ACC112 (cell line): ENCODE data around the gene RPS6KL1.

Source experiments
- H2AFZ ChIP-seq: fragments of 200-600 bp; sonication (generic); one replicate; pipeline ENCODE4 v1.6.0; 2017; ENCODE audit warnings: antibody characterized with exemption, low read length; ENCODE audit not compliant: unreplicated experiment
- H3K27ac ChIP-seq: fragments of 200-600 bp; sonication (generic); 2 replicates; pipeline ENCODE4 v1.5.1; 2014; ENCODE audit warnings: low read depth, mild to moderate bottlenecking, antibody characterized with exemption, low read length, moderate library complexity
- H3K27me3 ChIP-seq: fragments of 200-600 bp; sonication (generic); 2 replicates; pipeline ENCODE4 v1.6.1; 2014; ENCODE audit warnings: mild to moderate bottlenecking, antibody characterized with exemption, low read length, moderate library complexity, mixed read lengths; ENCODE audit not compliant: insufficient read depth
- H3K36me3 ChIP-seq: fragments of 200-600 bp; sonication (generic); 2 replicates; pipeline ENCODE4 v1.6.1; 2016; ENCODE audit warnings: mild to moderate bottlenecking, antibody characterized with exemption, low read length, moderate library complexity, mixed read lengths; ENCODE audit not compliant: insufficient read depth
- H3K4me1 ChIP-seq: fragments of 200-600 bp; sonication (generic); one replicate; pipeline ENCODE4 v1.6.1; 2016; ENCODE audit warnings: low read length, mixed read lengths; ENCODE audit not compliant: insufficient read depth, unreplicated experiment, control insufficient read depth
- H3K4me3 ChIP-seq: fragments of 200-600 bp; sonication (generic); 2 replicates; pipeline ENCODE4 v1.5.1; 2014; ENCODE audit warnings: mild to moderate bottlenecking, low read depth, low read length
- H3K79me2 ChIP-seq: fragments of 200-600 bp; sonication (generic); one replicate; pipeline ENCODE4 v1.6.0; 2016; ENCODE audit warnings: low read length; ENCODE audit not compliant: control insufficient read depth, unreplicated experiment, insufficient read depth

Gene RPS6KL1, protein sequence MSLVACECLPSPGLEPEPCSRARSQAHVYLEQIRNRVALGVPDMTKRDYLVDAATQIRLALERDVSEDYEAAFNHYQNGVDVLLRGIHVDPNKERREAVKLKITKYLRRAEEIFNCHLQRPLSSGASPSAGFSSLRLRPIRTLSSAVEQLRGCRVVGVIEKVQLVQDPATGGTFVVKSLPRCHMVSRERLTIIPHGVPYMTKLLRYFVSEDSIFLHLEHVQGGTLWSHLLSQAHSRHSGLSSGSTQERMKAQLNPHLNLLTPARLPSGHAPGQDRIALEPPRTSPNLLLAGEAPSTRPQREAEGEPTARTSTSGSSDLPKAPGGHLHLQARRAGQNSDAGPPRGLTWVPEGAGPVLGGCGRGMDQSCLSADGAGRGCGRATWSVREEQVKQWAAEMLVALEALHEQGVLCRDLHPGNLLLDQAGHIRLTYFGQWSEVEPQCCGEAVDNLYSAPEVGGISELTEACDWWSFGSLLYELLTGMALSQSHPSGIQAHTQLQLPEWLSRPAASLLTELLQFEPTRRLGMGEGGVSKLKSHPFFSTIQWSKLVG

GRCh38 chr14:74922752-74923401 is at the start of gene RPS6KL1:
Gene RPS6KL1, minus strand, starts transcription at chr14:74923260. Its CDS starts 1,719 bp downstream, at chr14:74921541.
- no peak within 1 kb of the TSS for H3K27ac ChIP-seq
- H3K4me3 ChIP-seq: peak within 1 kb of the TSS; percentile 77
- H3K79me2 ChIP-seq: no peaks in the 10 kb centered on the region
- H3K27me3 ChIP-seq: no peaks in the 10 kb centered on the region; the same call in 1 of the 2 replicates
- no peaks in the 10 kb centered on the region for H3K4me1 ChIP-seq
- H3K36me3 ChIP-seq: no peaks in the 10 kb centered on the region
- no peak within 1 kb of the TSS for H2AFZ ChIP-seq

GRCh38 chr14:74968811-74969210 is 45.8 kb upstream of the RPS6KL1 start:
- no peaks in the 10 kb centered on the region for H3K79me2 ChIP-seq
- no peak overlapping the region for H3K27ac ChIP-seq
- H2AFZ ChIP-seq: no peak overlapping the region
- H3K27me3 ChIP-seq: no peaks in the 10 kb centered on the region
- peaks cover 13% of the 10 kb centered on the region for H3K4me1 ChIP-seq
- no peak overlapping the region for H3K4me3 ChIP-seq
- no peaks in the 10 kb centered on the region for H3K36me3 ChIP-seq

DNA sequence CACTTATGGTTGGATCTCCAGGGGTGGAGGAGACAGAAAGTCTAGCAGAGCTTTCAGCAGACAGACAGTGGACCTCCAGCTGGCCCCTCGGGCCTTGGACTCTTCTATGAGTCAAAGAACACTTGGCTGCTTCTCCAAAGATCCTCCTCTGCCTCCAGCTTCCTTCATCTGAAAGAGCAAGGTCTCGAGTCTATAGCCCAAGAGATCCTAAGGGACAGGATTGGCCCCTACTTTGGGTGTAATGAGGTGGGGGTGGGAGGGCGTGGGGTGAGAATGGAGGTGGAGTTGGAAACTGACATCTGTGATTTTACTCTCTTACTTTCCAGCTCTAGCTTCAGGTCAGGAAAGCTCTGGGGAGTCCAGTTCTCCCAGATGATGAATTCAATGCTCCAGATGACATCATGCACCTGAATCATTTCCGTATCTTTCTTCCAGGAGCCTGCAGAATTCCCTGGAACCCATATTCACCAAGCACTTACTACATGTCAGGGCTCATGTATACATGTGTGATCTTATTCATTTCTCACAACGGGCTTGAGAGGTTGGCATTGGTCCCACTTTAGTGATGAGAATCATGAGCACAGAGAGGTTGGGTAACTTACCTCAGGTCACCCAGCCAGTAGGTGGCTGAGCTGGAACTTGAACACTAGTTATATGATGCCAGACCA is 42.6 kb upstream of the RPS6KL1 start:
- H3K27me3 ChIP-seq: no peaks in the 10 kb centered on the region
- peaks cover 13% of the 10 kb centered on the region for H3K4me1 ChIP-seq
- H3K27ac ChIP-seq: peak overlapping the region; percentile 70
- no peaks in the 10 kb centered on the region for H3K79me2 ChIP-seq
- H3K36me3 ChIP-seq: no peaks in the 10 kb centered on the region
- no peak overlapping the region for H3K4me3 ChIP-seq
- peak overlapping the region; percentile 31 for H2AFZ ChIP-seq

GRCh38 chr14:74964787-74965485 is 41.9 kb upstream of the RPS6KL1 start:
- peak overlapping the region; percentile 31 for H2AFZ ChIP-seq
- H3K27ac ChIP-seq: peak overlapping the region; percentile 70
- peaks cover 13% of the 10 kb centered on the region for H3K4me1 ChIP-seq
- H3K27me3 ChIP-seq: no peaks in the 10 kb centered on the region
- H3K79me2 ChIP-seq: no peaks in the 10 kb centered on the region
- H3K36me3 ChIP-seq: no peaks in the 10 kb centered on the region
- no peak overlapping the region for H3K4me3 ChIP-seq

DNA sequence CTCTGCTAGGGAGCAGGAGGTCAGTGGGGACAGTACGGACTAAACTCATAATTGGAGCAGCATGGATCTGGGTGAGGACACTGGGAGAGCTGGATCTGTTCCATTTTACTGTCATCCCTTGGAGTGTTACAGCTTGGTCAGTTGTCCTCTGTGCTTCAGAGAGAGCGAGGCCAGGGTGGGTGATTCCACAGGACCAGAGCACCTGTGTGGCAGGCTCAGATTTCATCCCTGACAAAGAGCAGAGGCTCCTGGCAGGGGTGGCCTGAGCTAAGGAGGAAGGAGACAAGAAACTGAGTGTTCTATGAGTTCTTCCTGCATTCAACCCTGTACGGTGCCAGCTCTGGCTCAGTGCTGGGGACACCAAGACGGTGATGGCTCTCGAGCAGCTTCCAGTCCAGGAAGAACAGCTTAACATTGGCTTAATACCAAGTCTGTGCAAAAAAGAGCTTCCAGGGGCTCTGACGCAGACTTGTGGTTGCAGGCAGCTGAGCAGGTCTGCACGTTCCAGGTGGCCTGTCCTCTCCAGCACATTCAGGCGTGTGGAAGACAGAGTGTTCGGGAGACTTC is 40.7 kb upstream of the RPS6KL1 start:
- Histone ChIP-seq H3K27me3 (no peaks in the 10 kb centered on the region), H3K27ac (no peak overlapping the region), H3K36me3 (no peaks in the 10 kb centered on the region), H2AFZ (no peak overlapping the region), H3K79me2 (no peaks in the 10 kb centered on the region), H3K4me1 (peaks cover 13% of the 10 kb centered on the region), H3K4me3 (no peak overlapping the region)

DNA sequence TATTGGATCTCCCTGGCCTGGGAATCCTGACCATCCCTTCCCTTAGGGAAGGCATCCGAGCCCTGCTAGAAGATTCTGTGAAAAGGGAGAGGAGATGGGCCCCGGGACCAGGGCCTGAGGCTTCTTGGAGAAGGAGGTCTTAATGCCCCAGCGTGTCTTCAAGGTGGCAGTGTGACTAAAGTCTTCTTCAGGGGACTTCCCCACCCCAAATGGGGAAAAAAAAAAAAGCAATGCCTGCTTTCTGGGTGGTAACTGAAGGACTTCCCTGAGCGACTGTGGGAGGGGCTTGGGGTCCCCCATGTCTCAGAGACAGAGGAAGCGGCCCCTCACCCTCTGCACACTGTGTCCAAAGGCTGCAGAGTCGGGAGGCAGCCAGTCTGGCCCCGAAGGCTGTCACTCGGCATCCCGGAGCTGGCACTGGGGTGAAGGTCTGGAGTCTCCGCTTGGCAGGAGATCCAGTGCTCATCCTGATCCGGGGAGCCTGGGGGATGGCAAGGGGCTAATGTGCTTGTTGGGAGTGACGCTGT is 40.2 kb upstream of the RPS6KL1 start:
- H2AFZ ChIP-seq: no peak overlapping the region
- H3K27me3 ChIP-seq: no peaks in the 10 kb centered on the region
- H3K27ac ChIP-seq: no peak overlapping the region
- no peak overlapping the region for H3K4me3 ChIP-seq
- no peaks in the 10 kb centered on the region for H3K36me3 ChIP-seq
- no peaks in the 10 kb centered on the region for H3K79me2 ChIP-seq
- peaks cover 13% of the 10 kb centered on the region for H3K4me1 ChIP-seq

DNA sequence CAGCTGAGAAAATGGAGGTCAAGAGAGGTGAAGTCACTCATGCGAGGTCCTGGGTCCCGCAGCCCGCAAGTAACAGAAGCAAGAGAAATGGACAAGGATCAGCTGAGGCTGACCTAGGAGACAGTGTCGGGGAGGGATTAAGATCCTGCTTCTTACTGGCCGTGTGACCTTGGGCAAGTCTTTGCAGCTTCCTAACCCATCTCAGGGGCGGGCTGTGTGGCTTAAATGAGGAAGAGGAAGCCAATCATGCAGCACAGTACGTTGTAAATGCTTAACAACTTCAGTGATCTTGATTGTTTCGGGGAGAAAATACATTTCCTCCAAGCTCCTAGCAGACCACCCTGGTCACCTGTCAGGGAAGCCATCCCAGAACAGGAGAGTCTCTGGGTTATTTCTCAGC is 39.4 kb upstream of the RPS6KL1 start:
- H3K4me1 ChIP-seq: peaks cover 13% of the 10 kb centered on the region
- no peaks in the 10 kb centered on the region for H3K79me2 ChIP-seq
- H3K27ac ChIP-seq: no peak overlapping the region
- H3K36me3 ChIP-seq: no peaks in the 10 kb centered on the region
- H3K27me3 ChIP-seq: no peaks in the 10 kb centered on the region
- H2AFZ ChIP-seq: no peak overlapping the region
- H3K4me3 ChIP-seq: no peak overlapping the region

DNA sequence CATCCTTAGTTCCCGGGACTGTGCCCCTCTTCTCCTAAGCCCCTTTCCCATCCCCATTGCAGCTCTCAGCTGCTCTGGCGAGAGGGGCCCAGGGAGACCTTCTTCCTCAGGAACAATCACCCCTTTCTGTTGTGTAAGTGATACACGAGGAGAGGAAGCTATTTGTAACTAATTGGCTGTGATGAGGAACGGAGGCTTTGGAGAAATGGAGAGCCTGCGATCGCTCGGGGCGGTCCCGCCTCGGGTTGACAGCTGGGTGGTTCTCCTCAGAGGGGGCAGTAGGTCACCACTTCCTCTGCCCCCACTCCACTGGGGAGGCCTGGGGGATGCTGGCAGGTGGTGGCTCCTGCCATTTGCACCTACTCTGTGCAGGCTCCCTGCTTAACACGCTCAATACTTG is 39.0 kb upstream of the RPS6KL1 start:
- H3K79me2 ChIP-seq: no peaks in the 10 kb centered on the region
- H3K36me3 ChIP-seq: no peaks in the 10 kb centered on the region
- no peak overlapping the region for H2AFZ ChIP-seq
- no peaks in the 10 kb centered on the region for H3K27me3 ChIP-seq
- H3K27ac ChIP-seq: no peak overlapping the region
- H3K4me3 ChIP-seq: no peak overlapping the region
- peaks cover 13% of the 10 kb centered on the region for H3K4me1 ChIP-seq

- Histone ChIP-seq H3K27ac (no peak overlapping the region), H3K4me3 (no peak overlapping the region), H3K79me2 (no peaks in the 10 kb centered on the region), H3K4me1 (peaks cover 13% of the 10 kb centered on the region), H2AFZ (no peak overlapping the region), H3K27me3 (no peaks in the 10 kb centered on the region), H3K36me3 (no peaks in the 10 kb centered on the region)
Measured at GRCh38 chr14:74961238-74961911, 38.3 kb upstream of the RPS6KL1 start.
